Activated T-cell treated with anti-CD3 and anti-CD28 coated beads for 1 hour (primary cell): ENCODE data around the gene HOXB9.

Experiments
- DNase-seq: peaks from one replicate; pipeline ENCODE4 v3.0.0-alpha.2; 2020; ENCODE audit warnings: low read depth

The HOXB9 gene

GRCh38 chr17:48583708-48584222, 42.4 kb downstream of the HOXB9 start:
- DNase-seq: no peak

- DNase-seq: no peak
Observed at GRCh38 chr17:48582750-48583069, 43.4 kb downstream of the HOXB9 start.

- DNase-seq: no peak
Observed at GRCh38 chr17:48579760-48580554, 46.2 kb downstream of the HOXB9 start.

GRCh38 chr17:48579471-48579759, 46.7 kb downstream of the HOXB9 start:
- DNase-seq: no peak

GRCh38 chr17:48578616-48579470, 47.3 kb downstream of the HOXB9 start:
- DNase-seq: no peak

- no peak for DNase-seq
Observed at GRCh38 chr17:48577946-48578615, 48.1 kb downstream of the HOXB9 start, which contains the start of gene HOXB4. TSS of gene HOXB4 (minus strand) at chr17:48578350. CDS start at chr17:48578319, 31 bp downstream.

- no peak for DNase-seq
Observed at GRCh38 chr17:48577330-48577945, 48.7 kb downstream of the HOXB9 start.

- DNase-seq: no peak
Observed at GRCh38 chr17:48576479-48577309, 49.5 kb downstream of the HOXB9 start.

- no peak for DNase-seq
Observed at GRCh38 chr17:48575673-48576478, 50.3 kb downstream of the HOXB9 start.

GRCh38 chr17:48575066-48575582, 51.0 kb downstream of the HOXB9 start:
- DNase-seq: no peak

- DNase-seq: no peak
Observed at GRCh38 chr17:48574505-48575065, 51.6 kb downstream of the HOXB9 start.

- DNase-seq: no peak
Observed at GRCh38 chr17:48571826-48572417, 54.2 kb downstream of the HOXB9 start.
